ENCODE measurements around the gene PAIP2B.
"Not testable (repeated sequence)": the region's sequence is repeated elsewhere in the genome, so short reads cannot be mapped to it uniquely, and the experiment has no call there.

PAIP2B gene, protein sequence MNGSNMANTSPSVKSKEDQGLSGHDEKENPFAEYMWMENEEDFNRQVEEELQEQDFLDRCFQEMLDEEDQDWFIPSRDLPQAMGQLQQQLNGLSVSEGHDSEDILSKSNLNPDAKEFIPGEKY

DNA sequence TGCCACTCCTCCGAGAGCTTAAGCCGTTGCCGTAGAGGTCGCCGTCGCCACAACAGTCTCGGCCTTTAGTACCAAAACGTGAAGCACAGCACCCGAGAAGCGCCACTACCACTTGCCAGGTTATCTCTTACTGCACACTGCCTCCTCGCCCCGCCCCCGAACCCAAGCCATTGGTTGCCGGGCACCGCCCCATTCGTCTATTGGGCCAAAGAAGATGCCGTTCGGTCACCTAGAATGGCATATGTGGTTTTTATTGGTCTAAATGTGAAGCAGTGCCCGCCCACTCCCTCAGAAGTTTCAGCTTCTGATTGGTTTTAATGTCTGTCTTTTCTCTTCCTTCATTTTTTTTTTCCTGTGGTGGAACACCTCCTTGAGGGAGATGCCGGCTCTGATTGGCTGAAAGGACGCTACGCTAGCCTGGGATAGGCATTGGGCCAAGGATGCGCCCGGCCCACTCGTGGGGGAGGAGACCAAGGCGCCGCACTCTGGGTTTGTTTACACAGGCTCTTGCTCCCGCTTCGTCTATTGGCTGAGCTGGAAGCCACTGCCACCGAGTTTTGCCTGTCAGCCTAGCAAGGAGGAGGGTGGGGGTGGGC is at the start of gene PAIP2B:
TSS of gene PAIP2B (minus strand) at position 139 of the 596 bp plus-strand sequence. CDS start 24,514 bp downstream, outside the sequence.
- DNase-seq (ENCODE audit: low spot score) = peak; percentile 99

DNA sequence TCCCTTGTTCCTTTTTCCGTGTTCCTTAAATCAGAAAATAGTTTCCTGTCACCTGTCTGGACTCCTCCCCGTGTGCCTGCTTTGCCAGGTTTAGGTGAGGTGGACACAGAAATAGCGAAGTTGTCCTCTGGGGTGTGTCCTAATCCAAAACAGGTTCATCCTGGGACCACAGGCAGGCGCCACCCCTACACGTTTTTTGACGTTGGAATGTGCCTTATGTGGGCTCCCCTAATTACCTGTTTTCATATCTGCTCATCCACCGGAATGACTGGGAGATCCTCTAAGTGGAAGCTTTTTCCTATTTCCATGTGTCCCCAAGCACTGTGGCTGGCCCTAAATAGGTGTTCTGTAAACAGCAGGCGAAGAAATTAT is 49.0 kb upstream of the PAIP2B start:
- no peak for DNase-seq (ENCODE audit: low spot score)

DNA sequence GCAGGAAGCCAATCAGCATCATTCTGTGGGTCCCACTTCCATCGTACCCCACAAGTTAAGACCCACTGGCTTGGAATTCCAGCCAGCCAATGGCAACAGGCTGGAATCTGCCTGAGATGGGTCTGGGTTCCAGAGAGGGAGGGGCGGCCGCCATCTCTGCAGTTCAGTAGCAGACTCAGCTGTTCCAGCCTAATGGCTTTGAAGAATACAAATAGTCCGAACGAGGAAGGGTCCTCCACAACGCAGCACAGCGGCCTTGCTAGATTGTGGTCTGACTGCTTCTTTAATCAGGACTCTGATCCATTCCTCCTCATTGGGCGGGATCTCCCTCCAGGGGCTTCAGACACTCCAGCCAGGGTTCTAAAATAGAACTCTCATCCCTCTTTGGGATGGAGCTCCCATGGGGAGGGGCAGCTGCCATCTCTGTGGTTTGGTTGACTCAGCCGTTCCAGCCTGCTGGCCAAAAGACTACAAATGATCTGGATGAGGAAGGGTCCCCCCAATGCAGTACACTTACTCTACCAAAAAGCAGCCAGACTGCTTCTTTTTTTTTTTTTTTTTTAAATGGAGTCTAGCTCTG is 42.7 kb upstream of the PAIP2B start:
- no peak for DNase-seq (ENCODE audit: low spot score)

DNA sequence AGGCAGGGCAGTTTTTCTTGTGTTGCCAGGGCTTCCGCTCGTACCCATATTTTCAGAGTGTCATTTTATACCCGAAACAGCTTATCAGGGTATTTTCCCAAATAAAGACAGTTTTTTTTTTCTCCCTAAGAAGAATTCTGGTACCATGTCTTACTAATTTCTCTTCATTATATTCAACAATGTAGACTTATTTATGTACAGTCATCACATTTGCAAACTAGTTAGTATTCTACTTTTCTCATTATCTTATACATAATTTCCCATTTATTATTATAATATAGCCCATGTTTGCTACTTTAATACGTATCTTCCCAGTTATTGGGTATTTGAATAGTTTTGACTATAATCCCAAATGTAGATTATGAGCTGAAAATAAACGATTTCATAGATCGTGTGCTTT is 36.5 kb upstream of the PAIP2B start:
- DNase-seq (ENCODE audit: low spot score) = no peak

DNA sequence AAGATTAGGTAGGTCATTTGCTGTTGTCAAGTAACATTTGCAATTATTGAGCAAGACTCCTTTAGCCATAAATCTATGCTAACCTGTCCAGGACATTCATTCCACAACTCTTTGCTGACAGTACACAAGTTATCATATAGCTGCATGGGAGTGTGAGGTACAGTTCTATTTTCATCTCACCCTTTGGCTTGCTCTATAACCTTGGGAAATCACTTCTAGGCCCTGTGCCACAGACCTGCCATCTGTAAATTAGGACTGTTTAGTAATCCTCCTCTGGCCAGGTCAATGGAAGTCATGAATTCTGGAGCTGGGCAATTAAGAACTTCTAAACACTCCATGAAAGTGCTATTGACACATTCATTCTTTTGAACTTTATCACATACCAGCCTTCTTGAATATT is 34.6 kb upstream of the PAIP2B start:
- DNase-seq (ENCODE audit: low spot score) = no peak

DNA sequence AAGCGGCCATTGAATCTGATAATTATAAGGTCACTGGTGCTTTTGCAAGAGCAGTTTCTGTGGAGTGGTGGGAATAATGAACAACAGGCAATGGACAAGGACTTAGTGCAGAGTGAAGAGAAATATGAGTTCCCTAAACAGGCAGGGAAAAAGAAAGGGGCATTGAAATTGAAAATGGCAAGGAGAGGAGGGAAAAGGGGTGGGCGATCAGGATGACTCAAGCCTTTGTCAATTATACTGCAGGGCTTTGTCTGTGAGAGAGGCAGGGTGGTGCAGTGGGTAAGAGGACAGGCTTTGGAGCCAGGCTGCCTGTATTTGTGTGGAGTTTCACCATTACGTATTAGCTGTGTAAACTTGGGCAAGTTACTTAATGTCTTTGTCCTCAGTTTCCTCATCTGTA is 29.5 kb upstream of the PAIP2B start:
- DNase-seq (ENCODE audit: low spot score) = no peak

DNA sequence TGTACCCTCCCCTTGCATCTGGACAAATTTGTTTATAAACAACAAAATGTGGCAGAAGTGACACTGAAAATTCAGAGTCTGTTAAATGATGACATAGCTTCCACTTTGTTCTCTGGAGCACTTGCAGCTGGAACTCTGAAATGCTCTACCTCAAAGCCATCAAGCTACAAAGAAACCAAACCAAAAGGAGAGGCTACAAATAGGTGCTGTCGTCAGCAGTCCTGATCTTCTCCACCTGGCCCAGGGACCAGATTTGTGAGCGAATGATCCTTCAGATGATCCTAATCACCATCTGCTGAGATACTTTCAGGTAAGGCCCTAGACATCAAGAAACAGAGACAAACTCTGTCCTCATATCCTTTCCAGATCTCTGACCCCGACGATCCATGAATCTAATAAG is 27.9 kb upstream of the PAIP2B start:
- DNase-seq (ENCODE audit: low spot score) = no peak

DNA sequence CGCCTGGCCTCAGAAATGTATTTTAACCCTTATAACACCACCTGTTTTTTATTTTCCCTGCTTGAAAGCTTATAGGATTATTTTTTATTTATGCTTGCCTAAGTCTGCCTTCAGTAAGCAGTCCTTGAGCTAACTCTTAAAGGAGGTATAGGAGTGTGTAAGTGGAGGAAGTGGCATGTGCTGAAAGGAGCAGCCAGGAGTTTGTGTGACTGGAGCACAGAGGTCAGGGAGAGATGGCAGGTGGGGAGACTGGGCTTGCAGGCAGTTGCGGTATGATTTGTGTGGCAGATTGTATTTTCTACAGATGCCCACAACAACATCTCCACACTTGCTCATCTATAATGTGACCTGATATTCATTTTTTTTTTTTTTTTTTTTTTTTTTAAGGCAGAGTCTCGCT is 27.2 kb upstream of the PAIP2B start:
- no peak for DNase-seq (ENCODE audit: low spot score)

DNA sequence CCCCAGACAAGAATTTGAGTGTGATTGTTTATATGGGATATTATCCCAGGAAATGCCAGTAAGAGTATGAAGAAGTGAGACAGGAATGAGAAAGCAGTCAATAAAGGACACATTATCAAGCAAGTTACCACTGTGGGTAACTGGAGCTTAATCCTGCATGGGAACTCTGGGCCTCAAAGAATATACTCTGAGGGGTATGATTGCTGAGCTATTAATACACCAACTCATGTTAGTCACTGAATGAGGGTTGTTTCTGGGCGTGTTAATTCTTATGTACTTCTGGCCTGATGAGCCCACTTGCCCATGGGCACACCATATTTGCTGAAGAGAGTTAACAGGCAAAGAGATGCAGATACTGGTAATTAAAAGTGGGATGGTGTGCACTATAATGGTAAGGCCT is 26.6 kb upstream of the PAIP2B start:
- no peak for DNase-seq (ENCODE audit: low spot score)

DNA sequence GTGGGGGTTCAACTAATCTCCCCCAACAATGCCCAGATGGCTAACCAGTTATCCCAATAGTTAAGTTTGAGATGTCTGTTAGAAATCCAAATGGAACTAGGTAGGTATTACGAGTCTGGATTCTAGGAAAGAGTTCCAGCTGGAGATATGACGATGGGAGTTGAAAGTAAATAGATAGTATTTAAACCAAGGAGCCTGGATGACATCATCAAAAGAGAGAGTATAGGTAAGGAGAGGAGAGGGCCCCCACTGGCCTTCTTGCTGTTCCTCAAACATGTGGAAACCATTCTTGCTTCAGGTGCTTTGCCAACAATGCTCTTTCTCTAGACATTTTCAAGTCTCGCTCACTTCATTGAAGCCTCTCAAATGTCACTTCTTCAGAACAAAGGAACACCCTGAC is 26.0 kb upstream of the PAIP2B start:
- DNase-seq (ENCODE audit: low spot score) = no peak

DNA sequence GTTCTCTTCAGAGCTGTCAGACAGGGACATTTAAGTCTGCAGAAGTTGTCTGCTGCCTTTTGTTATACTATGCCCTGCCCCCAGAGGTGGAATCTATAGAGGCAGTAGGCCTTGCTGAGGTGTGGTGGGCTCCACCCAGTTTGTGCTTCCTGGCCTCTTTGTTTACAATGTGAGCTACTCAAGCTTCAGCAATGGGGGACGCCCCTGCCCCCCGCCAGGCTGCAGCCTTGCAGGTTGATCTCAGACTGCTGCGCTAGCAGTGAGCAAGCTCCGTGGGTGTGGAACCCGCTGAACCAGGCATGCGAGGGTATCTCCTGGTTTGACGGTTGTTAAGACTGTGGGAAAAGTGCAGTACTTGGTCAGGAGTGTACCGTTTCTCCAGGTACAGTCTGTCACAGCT is 24.0 kb upstream of the PAIP2B start:
- DNase-seq (ENCODE audit: low spot score) = no peak

DNA sequence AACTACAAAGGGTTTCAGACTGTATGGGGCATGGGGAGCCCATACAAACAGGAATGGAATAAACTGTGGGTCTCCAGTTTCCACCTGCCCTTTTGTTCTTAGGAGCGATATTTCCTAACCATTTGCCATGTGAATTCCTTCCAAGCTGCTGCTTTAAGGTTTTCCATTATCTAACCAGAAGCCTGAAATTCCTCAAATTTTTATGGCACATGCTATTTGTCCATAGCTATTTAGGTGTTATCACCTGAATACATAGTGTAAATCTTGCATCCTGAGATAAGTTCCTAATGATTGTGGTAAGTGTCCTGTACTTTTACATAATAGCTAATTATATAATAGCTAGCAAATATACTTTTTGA is 17.4 kb upstream of the PAIP2B start:
- DNase-seq (ENCODE audit: low spot score) = no peak

DNA sequence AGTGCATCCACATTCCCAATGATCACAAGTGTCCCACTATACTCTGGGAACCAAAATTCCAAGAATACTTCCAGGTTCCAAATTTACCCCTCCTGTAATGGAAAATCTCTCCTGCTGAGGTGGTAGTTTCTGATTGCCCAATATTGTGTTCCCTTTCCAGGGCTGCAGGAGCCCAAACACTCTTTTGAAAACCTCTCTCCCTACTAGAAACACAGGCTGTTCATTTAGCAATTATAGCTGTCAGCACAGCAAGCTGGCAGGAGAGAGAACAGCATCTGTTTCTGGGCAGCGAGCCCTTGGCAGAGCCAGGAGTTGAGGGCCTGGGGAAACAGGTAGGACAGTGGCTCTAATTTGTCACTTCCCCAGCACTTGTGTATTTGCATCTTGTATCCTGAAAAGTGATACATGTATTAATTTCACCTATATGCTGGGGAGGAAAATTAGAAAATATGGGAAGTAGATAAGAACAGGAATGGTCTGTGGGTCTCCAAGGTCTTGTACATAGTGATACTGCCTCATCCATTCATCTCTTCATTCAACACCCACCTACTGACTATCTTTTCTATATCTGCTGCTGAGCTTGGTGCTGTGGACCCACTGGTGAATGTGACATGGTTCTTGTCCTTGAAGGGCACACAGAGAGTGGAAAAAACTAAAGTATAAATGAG is 16.9 kb upstream of the PAIP2B start:
- DNase-seq (ENCODE audit: low spot score) = no peak

DNA sequence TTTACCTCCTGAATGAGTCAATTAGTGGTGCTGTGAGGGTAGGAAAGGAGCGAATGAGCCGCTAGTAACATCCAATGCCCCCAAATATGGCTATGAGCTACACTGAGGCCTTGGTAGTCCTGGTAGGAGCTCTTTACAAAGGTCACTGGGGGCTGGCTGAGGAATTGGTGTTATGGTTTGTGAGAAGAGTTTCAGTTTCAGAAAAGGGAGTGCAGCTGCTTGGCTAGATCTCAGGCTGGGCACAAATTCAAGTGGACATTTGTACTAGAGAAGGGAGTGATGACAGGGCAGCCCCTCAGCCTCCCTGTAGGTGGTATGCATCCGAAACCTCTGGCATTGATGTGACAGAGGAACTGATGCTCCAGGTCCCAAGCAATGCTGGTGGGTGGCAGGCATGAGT is 13.9 kb upstream of the PAIP2B start:
- DNase-seq (ENCODE audit: low spot score) = no peak

DNA sequence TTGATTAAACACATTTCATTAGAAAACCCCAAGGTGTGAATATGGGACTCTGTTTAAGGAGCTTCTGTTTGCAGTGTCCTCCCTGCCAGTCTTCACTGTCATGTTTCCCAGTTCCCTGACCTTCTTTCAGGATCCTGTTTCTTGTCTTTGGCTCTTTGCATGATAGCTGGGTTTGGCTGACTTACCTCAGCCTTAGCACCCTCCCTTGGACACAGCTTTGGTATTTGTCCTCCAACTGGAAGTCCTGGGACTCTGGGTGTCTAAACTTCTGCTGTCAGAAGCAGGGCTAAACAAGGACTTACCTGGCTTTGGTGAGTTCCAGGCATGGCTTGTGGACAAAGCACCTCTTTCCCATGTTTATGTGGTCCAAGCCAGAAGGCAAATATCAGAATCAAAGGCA is 11.2 kb upstream of the PAIP2B start:
- no peak for DNase-seq (ENCODE audit: low spot score)

DNA sequence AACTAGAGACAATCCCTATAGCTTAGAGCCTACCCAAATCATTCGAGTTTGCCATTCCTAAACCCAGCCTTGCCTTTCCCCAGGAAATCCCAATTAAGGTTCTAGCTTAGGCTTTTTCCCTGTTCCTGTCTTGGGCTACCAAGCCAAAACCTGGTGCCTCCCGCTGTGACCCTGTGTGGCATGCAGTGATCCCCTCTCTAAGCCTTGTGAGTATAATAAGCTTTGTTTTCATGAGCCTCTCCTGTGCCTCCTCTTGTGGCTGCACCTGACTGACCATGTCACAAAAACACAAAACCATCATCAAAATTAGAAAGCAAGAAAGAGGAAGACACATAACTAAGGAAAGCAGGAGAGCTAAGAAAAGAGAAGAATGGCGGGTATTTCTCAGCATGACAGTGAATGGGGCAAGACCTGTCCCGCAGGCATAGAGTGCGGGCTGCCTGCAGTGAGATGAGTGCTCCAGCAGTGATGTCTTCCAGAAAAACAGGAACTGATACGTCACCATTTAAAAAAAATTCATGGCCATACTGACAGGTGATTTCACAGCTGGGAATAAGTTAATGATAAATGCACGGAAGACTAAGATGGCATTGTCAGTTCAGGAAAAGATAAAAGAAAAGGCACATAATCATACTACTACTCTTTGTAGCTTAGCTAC is 9.2 kb upstream of the PAIP2B start:
- no peak for DNase-seq (ENCODE audit: low spot score)

DNA sequence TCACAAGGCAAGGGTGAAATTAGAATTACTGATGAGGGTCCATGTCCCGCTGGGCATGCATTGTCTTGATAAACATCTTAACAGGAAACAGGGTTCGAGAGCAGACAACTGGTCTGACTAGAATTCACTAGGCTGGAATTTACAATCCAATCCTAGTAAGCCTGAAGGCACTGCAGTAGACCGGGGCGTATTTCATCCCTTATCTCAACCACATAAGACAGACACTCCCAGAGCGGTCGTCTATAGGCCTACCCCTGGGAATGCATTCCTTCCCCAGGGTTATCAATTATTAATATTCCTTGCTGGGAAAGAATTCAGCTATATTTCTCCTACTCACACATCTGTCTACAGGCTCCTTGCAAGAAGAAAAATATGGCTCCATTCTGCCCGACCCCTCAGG is 6.2 kb upstream of the PAIP2B start:
- DNase-seq (ENCODE audit: low spot score) = not testable (repeated sequence)

DNA sequence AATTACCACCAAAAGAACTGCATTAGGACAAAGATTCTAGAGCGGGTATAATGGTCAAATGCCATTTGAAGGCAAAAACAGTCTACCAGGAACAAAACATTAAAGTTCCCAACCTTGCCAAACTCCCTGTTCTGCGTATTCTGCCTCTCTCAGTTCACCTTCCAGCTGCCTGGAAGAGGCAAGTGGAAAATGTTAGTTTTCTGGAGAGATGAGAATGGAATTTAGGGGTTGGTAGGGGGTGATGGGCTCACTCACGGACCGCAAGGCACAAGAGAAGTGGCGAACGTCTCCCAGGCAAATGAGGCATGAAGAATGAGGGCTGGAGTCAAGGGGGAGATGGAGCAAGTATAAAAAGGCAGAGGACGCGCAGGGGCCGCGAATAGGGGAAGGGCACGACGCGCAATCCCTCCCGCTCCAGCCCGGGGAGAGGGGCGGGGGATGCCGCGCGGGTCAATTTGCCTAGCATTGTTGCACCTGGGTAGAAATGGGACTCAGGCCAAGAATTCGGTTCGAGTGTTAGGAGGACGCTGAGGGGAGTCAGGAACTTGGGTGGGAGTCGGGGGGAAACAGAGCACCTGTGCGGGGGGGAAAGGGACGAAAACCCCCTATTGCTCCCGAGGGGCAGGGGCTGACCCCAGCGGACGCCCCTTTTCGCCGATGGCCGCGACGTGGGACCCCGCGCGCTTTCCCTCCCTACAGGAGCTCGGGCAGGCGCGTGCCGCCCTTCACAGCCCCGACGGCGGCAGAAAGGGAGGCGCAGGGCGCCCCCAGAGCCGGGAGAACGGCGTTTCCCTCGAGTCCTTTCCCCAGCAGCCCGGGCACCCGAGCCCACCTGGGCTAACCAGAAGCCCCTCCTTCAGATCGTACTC is 573 bp downstream of the PAIP2B start:
- DNase-seq (ENCODE audit: low spot score) = peak; percentile 14

DNA sequence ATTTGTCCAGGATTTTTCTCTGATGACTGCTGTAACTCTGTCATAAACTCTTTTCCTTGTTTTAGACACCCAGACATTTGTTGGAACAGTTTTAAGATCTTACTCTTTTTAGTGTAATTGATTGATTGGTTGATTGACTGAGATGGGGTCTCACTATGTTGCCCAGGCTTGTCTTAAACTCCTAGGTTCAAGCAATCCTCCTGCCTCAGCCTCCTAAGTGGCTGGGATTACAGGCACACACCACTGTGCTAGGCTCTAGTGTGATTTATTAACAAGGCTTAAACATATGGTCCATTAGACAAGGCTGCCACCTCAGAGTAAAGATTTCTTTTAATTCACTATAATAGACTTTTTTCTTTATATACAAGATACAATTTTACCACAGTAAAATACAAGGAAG is 2.0 kb downstream of the PAIP2B start:
- no peak for DNase-seq (ENCODE audit: low spot score)

DNA sequence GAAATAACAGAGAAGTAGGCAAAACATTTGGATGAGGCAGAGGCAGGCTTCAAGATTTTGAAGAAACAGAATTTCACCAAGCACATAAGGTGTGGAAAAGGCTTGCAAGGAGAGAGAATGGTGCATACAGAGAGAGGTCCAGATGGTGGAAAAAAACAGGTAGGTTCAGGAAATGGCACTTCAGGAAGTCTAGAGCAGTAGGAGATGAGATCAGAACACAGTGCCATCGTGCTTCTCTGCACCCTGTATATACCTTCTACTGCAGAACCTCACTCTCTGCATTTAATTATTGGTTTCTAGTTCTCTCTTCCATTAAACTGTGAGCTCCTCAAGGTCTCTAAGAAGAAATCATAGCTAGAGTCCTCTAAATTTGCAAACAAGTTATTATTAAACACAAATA is 2.4 kb downstream of the PAIP2B start:
- DNase-seq (ENCODE audit: low spot score) = no peak

DNA sequence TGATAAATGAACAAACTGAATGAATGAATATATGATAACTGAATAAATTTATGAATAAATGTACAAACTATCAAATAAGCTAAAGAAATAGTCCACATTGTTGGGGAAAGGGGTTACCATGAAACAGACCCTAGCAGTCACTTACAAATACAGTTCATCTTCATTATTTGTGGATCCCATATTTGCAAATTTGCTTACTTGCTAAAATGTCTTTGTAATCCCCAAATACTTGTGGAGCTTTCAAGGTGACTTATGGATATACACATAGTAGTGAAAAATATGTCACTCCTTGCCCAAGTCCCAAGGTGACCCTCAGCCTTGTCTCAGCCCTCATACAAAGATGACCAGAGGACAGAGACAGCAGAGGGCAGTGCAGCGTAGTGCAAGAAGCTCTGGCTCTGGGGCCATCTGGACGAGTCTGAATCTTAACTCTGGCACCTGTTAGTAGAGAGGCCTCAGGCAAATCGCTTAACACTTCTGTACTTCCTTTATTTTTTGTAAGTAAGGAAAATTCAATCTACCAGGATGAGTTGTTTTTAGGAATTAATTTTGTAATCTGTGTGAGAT is 3.1 kb downstream of the PAIP2B start:
- DNase-seq (ENCODE audit: low spot score) = peak; percentile 49

DNA sequence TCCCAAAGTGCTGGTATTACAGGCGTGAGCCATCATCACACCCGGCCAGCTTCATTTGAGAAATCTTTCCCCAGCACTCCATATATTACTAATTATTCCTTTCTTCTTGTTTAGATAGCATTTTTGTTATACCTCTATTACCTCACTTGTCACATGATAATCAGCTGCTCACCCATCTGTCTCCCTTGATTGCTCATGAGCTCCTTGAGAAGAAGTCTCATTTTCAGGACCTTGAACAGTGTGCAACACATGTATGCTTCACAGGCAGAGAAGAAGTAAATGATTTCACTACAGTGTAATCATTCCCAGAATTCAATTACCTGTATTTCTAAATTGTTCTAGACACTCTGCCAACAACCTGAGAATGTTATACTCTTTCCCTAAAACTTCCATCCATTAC is 6.2 kb downstream of the PAIP2B start:
- no peak for DNase-seq (ENCODE audit: low spot score)

All from LoVo (cell line).